Osteoblast (primary cell): ENCODE measurements around the gene ADAM8. TPM values are rescaled to one million over a fixed set of nuclear protein-coding genes. Genes with fewer than 3 reads are reported as not detected.

ENCODE experiments used
- DNase-seq: peaks from one replicate; pipeline ENCODE4 v3.0.0; 2011; ENCODE audit warnings: low spot score, mixed read lengths; ENCODE audit not compliant: insufficient read length; ENCODE audit errors: missing footprints
- H2AFZ ChIP-seq: 2 replicates; pipeline ENCODE4 v1.6.0; 2011; ENCODE audit warnings: mild to moderate bottlenecking, low read length
- H3K27ac ChIP-seq: 2 replicates; pipeline ENCODE4 v1.5.1; 2011; ENCODE audit warnings: mild to moderate bottlenecking, low read depth, low read length, moderate library complexity
- H3K27me3 ChIP-seq: 2 replicates; pipeline ENCODE4 v1.6.0; 2012; ENCODE audit warnings: mild to moderate bottlenecking, control low read depth, inconsistent platforms, low read length, moderate library complexity; ENCODE audit not compliant: insufficient read depth
- H3K36me3 ChIP-seq: 2 replicates; pipeline ENCODE4 v1.5.1; 2011; ENCODE audit warnings: mild to moderate bottlenecking, low read length, control low read depth, moderate library complexity; ENCODE audit not compliant: insufficient read depth
- H3K4me1 ChIP-seq: 2 replicates; pipeline ENCODE4 v1.5.1; 2011; ENCODE audit warnings: mild to moderate bottlenecking, low read length, control low read depth, moderate library complexity; ENCODE audit not compliant: insufficient read depth
- H3K4me2 ChIP-seq: 2 replicates; pipeline ENCODE4 v1.6.0; 2011; ENCODE audit warnings: mild to moderate bottlenecking, low read length; ENCODE audit not compliant: insufficient read depth
- H3K4me3 ChIP-seq: fragments of 200-600 bp; sonication (generic); 3 replicates; pipeline ENCODE4 v1.5.1; 2012; ENCODE audit warnings: mild to moderate bottlenecking, low read length, inconsistent platforms; ENCODE audit not compliant: insufficient read depth
- H3K79me2 ChIP-seq: 2 replicates; pipeline ENCODE4 v1.6.0; 2012; ENCODE audit warnings: mild to moderate bottlenecking, low read length, control low read depth, inconsistent platforms; ENCODE audit not compliant: insufficient read depth
- H3K9me3 ChIP-seq: 2 replicates; pipeline ENCODE4 v1.5.1; 2011; ENCODE audit warnings: low read depth, low read length, control low read depth
- H4K20me1 ChIP-seq: 2 replicates; pipeline ENCODE4 v1.6.0; 2012; ENCODE audit warnings: mild to moderate bottlenecking, low read length, control low read depth; ENCODE audit not compliant: insufficient read depth
- total RNA-seq: library from RNA; depleted of rRNA; stranded (reverse); fragments of >200 nt; gene quantifications from 2 replicates; pipeline ENCODE4 v1.2.3, GENCODE V29; 2012
- TF ChIP-seq, protein P1 (sequence below): IDR thresholded peaks from 2 replicates; pipeline ENCODE4 v1.5.1; 2011; ENCODE audit warnings: mild to moderate bottlenecking, low read depth, low read length, moderate library complexity; ENCODE audit errors: extremely low read depth

The ADAM8 gene
- total RNA-seq, 1 donor, result 2.2 TPM

DNA sequence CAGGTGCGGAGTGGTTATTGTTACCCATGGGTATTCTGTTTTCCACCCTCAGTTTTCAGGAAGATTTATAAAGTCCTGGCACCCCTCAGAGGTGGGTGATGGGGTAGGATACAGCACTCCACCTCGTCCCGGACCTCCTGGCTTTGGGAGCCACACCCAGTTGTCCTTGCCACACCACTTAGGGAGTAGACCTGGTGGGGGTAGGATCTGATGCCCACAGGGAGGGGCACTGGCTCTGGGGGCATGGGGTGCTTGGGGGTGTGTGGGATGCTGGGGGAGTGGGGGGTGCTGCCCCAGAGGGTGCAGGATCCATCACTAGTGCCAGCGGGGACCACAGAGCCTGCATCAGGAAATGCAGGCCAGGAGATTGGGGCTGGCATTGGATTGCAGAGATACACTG is 36.5 kb upstream of the ADAM8 start:
- Histone ChIP-seq H3K4me3 (no peak overlapping the region), H3K9me3 (no peaks in the 10 kb centered on the region), H3K36me3 (peaks cover 12% of the 10 kb centered on the region), H3K27me3 (no peaks in the 10 kb centered on the region), H3K79me2 (peaks cover 4% of the 10 kb centered on the region), H2AFZ (no peak overlapping the region), H4K20me1 (peaks cover 5% of the 10 kb centered on the region), H3K4me2 (no peak overlapping the region), H3K4me1 (no peaks in the 10 kb centered on the region), H3K27ac (no peak overlapping the region)
- TF ChIP-seq, protein P1, sequence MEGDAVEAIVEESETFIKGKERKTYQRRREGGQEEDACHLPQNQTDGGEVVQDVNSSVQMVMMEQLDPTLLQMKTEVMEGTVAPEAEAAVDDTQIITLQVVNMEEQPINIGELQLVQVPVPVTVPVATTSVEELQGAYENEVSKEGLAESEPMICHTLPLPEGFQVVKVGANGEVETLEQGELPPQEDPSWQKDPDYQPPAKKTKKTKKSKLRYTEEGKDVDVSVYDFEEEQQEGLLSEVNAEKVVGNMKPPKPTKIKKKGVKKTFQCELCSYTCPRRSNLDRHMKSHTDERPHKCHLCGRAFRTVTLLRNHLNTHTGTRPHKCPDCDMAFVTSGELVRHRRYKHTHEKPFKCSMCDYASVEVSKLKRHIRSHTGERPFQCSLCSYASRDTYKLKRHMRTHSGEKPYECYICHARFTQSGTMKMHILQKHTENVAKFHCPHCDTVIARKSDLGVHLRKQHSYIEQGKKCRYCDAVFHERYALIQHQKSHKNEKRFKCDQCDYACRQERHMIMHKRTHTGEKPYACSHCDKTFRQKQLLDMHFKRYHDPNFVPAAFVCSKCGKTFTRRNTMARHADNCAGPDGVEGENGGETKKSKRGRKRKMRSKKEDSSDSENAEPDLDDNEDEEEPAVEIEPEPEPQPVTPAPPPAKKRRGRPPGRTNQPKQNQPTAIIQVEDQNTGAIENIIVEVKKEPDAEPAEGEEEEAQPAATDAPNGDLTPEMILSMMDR, result no peak
- no peak for DNase-seq

GRCh38 chr10:133312769-133313145 is 36.1 kb upstream of the ADAM8 start:
- H3K9me3 ChIP-seq, result no peaks in the 10 kb centered on the region
- DNase-seq, result no peak
- TF ChIP-seq, protein P1, result no peak
- H2AFZ ChIP-seq, result no peak overlapping the region
- H3K4me3 ChIP-seq, result no peak overlapping the region
- peaks cover 8% of the 10 kb centered on the region for H4K20me1 ChIP-seq
- no peak overlapping the region for H3K4me2 ChIP-seq
- H3K27ac ChIP-seq, result no peak overlapping the region
- peaks cover 8% of the 10 kb centered on the region for H3K79me2 ChIP-seq
- H3K4me1 ChIP-seq, result peaks cover 3% of the 10 kb centered on the region
- no peaks in the 10 kb centered on the region for H3K27me3 ChIP-seq
- peaks cover 12% of the 10 kb centered on the region for H3K36me3 ChIP-seq

GRCh38 chr10:133312016-133312768 is 35.5 kb upstream of the ADAM8 start:
- no peak overlapping the region for H2AFZ ChIP-seq
- H4K20me1 ChIP-seq, result peaks cover 14% of the 10 kb centered on the region
- no peak for DNase-seq
- H3K4me2 ChIP-seq, result no peak overlapping the region
- H3K4me3 ChIP-seq, result no peak overlapping the region
- H3K9me3 ChIP-seq, result no peaks in the 10 kb centered on the region
- TF ChIP-seq, protein P1, result no peak
- H3K4me1 ChIP-seq, result peaks cover 8% of the 10 kb centered on the region
- no peak overlapping the region for H3K27ac ChIP-seq
- no peaks in the 10 kb centered on the region for H3K27me3 ChIP-seq
- H3K79me2 ChIP-seq, result peaks cover 14% of the 10 kb centered on the region
- H3K36me3 ChIP-seq, result peaks cover 12% of the 10 kb centered on the region

DNA sequence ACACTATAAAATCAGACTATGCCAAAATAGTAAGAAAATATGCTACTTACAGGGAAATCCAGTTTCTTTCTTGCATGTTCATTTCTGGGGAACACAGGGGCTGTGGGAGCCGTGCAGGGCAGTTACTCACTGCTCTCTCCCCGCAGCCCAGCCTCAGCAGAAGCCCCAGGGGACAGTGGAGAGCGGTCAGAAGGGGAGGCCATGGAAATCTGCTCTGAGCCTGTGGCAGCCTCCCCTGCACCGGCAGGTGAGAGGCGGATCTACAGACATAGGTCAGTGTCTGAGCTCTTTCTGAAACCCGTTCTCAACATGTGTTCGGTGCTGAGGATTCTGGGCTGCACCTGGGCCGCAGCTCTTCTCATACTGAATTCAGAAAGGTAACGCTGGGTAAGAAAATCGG is 34.9 kb upstream of the ADAM8 start:
- H3K4me2 ChIP-seq, result no peak overlapping the region
- H3K4me3 ChIP-seq, result no peak overlapping the region
- H3K27ac ChIP-seq, result no peak overlapping the region
- no peak for DNase-seq
- H2AFZ ChIP-seq, result no peak overlapping the region
- peaks cover 12% of the 10 kb centered on the region for H3K36me3 ChIP-seq
- no peaks in the 10 kb centered on the region for H3K9me3 ChIP-seq
- TF ChIP-seq, protein P1, result no peak
- H3K27me3 ChIP-seq, result no peaks in the 10 kb centered on the region
- peaks cover 20% of the 10 kb centered on the region for H3K79me2 ChIP-seq
- peaks cover 20% of the 10 kb centered on the region for H4K20me1 ChIP-seq
- peaks cover 9% of the 10 kb centered on the region for H3K4me1 ChIP-seq
